IgD-negative memory B cell (primary cell): ENCODE results near the gene HDLBP. TPM values are rescaled to one million over a fixed set of nuclear protein-coding genes. Genes with fewer than 3 reads are reported as not detected.

Experiments used
- H3K27ac Mint-ChIP-seq, 3 donors: one replicate each; pipeline ENCODE4 v1.8.0; 2020 to 2022; ENCODE audit warnings: mild to moderate bottlenecking in 3 of 3, mixed read lengths in 3 of 3, moderate library complexity in 1 of 3
- H3K27me3 Mint-ChIP-seq: one replicate; pipeline ENCODE4 v1.8.0; 2021; ENCODE audit warnings: mixed read lengths
- H3K36me3 Mint-ChIP-seq: one replicate; pipeline ENCODE4 v1.8.0; 2020; ENCODE audit warnings: mild to moderate bottlenecking, mixed read lengths
- H3K4me1 Mint-ChIP-seq, 3 donors: one replicate each; pipeline ENCODE4 v1.8.0; 2020 to 2022; ENCODE audit warnings: mixed read lengths in 3 of 3, mild to moderate bottlenecking in 1 of 3
- H3K4me3 Mint-ChIP-seq, 4 donors: one replicate each; pipeline ENCODE4 v1.8.0; 2020 to 2022; ENCODE audit warnings: mild to moderate bottlenecking in 4 of 4, mixed read lengths in 4 of 4, moderate library complexity in 3 of 4
- H3K9me3 Mint-ChIP-seq, 3 donors: one replicate each; pipeline ENCODE4 v1.8.0; 2020 to 2021; ENCODE audit warnings: mixed read lengths in 3 of 3, mild to moderate bottlenecking in 1 of 3
- polyA plus RNA-seq: library from polyadenylated mRNA; unstranded; fragments of 300-500 nt; fragmentation: Illumina TruSeq; gene quantifications from one replicate; pipeline ENCODE4 v1.2.3, GENCODE V29; 2021

Gene HDLBP
- polyA plus RNA-seq, 1 donor from 2014 or later = 55.3 TPM

DNA sequence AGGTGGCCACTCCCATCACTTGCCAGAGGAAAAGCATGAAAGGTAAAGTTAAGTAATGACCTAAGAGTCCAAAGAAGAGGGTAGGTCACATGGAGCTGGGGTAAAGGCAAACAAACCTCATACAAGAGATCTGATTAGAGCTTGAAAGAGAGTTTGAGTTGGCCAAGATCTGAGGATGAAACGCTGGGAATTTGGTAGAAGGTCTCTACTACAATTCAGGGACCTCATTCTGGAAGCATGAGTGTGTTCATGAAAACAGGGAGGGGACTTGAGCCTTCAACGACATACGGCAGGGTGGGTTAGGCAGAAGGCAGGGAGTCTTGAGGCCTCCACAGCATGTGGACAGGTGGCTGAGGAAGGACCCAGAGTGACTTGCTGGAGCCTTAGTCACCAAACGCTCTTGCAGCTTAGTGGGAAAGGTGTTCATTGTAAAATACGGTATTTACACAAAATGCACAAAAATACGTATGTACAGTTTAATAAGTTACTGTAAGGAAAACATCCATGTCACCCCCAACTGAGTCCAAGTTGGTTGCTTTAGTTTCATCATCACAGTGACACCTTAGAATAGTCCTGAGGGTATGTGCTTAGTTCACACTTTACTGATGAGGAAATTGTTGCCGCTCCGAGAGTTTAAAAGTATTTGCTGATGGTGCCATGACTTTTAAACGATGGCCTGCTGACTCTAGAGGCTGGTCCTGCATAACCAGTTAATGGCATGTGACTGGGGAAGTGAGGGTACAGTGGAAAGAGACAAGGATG, 35.6 kb upstream of the HDLBP start:
- Mint-ChIP-seq H3K4me1 (peaks cover 0 to 2% (median 0%) of the 10 kb centered on the region in 3 donors), H3K36me3 (peaks cover 4% of the 10 kb centered on the region), H3K27me3 (no peaks in the 10 kb centered on the region), H3K9me3 (no peaks in the 10 kb centered on the region), H3K27ac (no peak overlapping the region), H3K4me3 (no peak overlapping the region)

DNA sequence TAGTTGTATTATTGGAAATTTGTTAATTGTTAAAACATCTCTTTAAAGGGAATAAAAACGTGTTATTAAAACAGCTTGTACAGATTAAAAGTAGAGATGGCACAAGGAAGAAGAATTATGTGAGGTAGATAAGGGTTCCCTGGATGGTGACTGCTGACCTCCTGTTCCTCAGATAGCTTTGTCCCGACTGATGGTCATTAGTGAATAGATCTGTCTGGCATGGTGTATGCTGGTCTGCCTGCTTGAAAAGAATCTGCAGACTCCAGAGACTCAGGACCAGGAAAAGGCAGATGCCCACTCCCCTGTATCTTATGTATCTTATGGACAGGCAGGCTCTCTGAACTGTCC, 35.0 kb upstream of the HDLBP start:
- no peak overlapping the region for H3K4me3 Mint-ChIP-seq
- H3K4me1 Mint-ChIP-seq = peaks cover 0 to 2% (median 0%) of the 10 kb centered on the region in 3 donors
- H3K36me3 Mint-ChIP-seq = peaks cover 8% of the 10 kb centered on the region
- no peaks in the 10 kb centered on the region for H3K27me3 Mint-ChIP-seq
- H3K27ac Mint-ChIP-seq = no peak overlapping the region
- H3K9me3 Mint-ChIP-seq = no peaks in the 10 kb centered on the region

- no peaks in the 10 kb centered on the region for H3K9me3 Mint-ChIP-seq
- H3K27me3 Mint-ChIP-seq = no peaks in the 10 kb centered on the region
- H3K4me3 Mint-ChIP-seq = no peak overlapping the region
- peaks cover 8% of the 10 kb centered on the region for H3K36me3 Mint-ChIP-seq
- H3K4me1 Mint-ChIP-seq = peaks cover 0 to 2% (median 0%) of the 10 kb centered on the region in 3 donors
- H3K27ac Mint-ChIP-seq = peak overlapping the region in 1 of 3 donors; percentile 59
Measured at GRCh38 chr2:241349941-241350340, 34.5 kb upstream of the HDLBP start.

DNA sequence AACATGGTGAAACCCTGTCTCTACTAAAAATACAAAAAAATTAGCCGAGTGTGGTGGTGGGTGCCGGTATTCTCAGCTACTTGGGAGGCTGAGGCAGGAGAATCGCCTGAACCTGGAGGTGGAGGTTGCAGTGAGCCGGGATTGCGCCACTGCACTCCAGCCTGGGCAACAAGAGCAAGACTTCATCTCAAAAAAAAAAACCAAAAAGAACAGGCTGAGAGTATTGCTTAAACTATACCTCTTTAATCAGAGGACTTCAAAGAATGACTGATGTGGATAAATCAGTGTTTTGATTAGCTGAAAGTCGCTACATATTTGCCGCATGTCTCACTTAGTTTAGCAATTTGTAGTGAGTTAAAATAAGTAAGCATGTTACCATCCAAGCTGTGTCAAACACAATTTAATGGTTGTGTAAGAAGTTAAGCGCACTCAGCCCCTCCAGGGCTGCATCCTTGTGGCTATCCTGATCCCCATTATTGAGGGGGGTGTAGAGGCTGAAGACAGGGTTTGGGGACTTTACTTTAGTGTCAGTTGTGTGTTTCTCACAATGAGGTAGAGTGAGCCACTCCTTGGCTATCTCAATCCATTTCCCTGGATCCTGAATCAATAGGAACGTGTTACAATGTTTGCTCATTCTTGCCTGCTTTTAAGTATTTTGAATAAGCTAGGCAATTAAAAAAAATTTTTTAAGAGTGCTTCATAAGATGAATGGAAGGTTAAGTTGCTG, 29.6 kb upstream of the HDLBP start:
- no peak overlapping the region for H3K4me3 Mint-ChIP-seq

GRCh38 chr2:241340631-241341163, 25.2 kb upstream of the HDLBP start:
- Mint-ChIP-seq H3K4me1 (peaks cover 11 to 24% (median 18%) of the 10 kb centered on the region in 3 donors), H3K4me3 (peak overlapping the region in 1 of 4 donors; percentile 76), H3K27ac (peak overlapping the region in 1 of 3 donors; percentile 16), H3K9me3 (peaks cover 0 to 1% (median 0%) of the 10 kb centered on the region in 3 donors), H3K27me3 (no peaks in the 10 kb centered on the region), H3K36me3 (peaks cover 6% of the 10 kb centered on the region)

More for the DNA sequence above, 29.6 kb upstream of the HDLBP start:
- H3K9me3 Mint-ChIP-seq = peaks cover 0 to 1% (median 0%) of the 10 kb centered on the region in 3 donors
- peaks cover 3% of the 10 kb centered on the region for H3K36me3 Mint-ChIP-seq
- H3K27me3 Mint-ChIP-seq = no peaks in the 10 kb centered on the region
- no peak overlapping the region for H3K27ac Mint-ChIP-seq
- H3K4me1 Mint-ChIP-seq = peaks cover 4 to 10% (median 8%) of the 10 kb centered on the region in 3 donors

DNA sequence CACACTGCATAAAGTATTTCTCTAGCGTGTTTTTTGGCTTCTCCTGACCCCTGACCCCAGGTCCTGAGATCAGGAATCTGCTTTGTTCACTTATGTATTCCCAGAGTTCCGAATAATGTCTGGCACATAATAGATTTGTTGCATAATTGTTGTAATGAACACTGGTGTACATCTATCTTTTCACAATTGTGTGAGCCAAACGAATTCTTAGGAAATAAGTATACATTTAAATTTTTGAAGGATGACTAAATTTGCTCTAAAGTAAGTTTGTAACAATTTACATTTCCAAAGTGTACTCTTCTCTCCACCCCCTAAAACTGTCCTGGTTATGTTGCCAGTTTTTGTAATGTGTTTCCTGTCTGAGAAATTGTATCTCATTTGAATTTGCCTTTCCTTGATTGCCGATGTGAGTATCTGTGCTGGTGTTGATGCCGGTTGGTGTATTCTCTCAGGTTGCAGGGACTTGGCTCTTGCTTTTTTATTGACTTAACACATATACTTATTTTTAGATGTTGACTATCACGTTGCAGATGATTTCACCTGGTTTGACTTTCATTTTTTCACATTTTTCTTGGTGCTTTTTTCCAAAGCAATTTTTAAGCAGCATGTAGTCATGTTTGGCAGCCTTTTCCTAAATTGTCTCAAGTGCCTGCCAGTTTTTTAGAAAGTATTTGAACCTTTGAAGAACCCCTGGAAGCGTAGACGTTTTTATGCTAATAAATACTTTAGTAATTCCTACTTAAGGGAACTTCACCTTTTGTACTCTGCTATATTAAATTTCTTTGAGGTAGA, 24.6 kb upstream of the HDLBP start:
- Mint-ChIP-seq H3K4me3 (no peak overlapping the region), H3K9me3 (peaks cover 0 to 1% (median 0%) of the 10 kb centered on the region in 3 donors), H3K27me3 (no peaks in the 10 kb centered on the region), H3K27ac (peak overlapping the region in 1 of 3 donors; percentile 16), H3K4me1 (peaks cover 12 to 25% (median 18%) of the 10 kb centered on the region in 3 donors), H3K36me3 (peaks cover 5% of the 10 kb centered on the region)

GRCh38 chr2:241334813-241335212, 19.3 kb upstream of the HDLBP start:
- no peaks in the 10 kb centered on the region for H3K27me3 Mint-ChIP-seq
- peaks cover 7% of the 10 kb centered on the region for H3K36me3 Mint-ChIP-seq
- peaks cover 7 to 13% (median 12%) of the 10 kb centered on the region in 3 donors for H3K4me1 Mint-ChIP-seq
- peak overlapping the region in 2 of 3 donors; percentile 3 to 16 for H3K27ac Mint-ChIP-seq
- no peaks in the 10 kb centered on the region for H3K9me3 Mint-ChIP-seq
- H3K4me3 Mint-ChIP-seq = no peak overlapping the region

- H3K36me3 Mint-ChIP-seq = peaks cover 10% of the 10 kb centered on the region
- no peak overlapping the region for H3K4me3 Mint-ChIP-seq
- no peak overlapping the region for H3K27ac Mint-ChIP-seq
- peaks cover 0 to 8% (median 3%) of the 10 kb centered on the region in 3 donors for H3K4me1 Mint-ChIP-seq
- no peaks in the 10 kb centered on the region for H3K9me3 Mint-ChIP-seq
- no peaks in the 10 kb centered on the region for H3K27me3 Mint-ChIP-seq
Measured at GRCh38 chr2:241330616-241330981, 15.1 kb upstream of the HDLBP start.

GRCh38 chr2:241329669-241330615, 14.5 kb upstream of the HDLBP start:
- Mint-ChIP-seq H3K27me3 (peaks cover 1% of the 10 kb centered on the region), H3K9me3 (no peaks in the 10 kb centered on the region), H3K36me3 (peaks cover 10% of the 10 kb centered on the region), H3K27ac (peak overlapping the region in 1 of 3 donors; percentile 83), H3K4me3 (no peak overlapping the region), H3K4me1 (peaks cover 3 to 14% (median 6%) of the 10 kb centered on the region in 3 donors)

DNA sequence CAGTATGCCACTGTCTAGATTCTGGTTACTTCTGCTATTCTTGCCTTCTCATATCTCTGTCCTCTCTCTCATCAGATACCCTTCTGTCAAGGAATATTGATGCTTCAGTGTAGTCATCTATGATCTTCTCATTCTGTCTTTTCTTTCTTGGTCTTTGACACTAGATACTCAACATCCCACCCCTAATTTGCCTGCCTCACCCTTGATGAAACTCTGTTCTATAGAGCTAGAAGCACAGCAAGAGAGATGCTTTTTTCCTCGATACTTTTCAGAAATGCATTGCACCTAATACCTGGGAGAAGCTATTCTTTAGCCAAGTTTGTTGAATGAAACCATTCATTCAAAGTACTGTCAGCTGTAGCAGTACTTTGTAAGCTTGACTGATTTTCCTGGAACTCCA, 9.8 kb upstream of the HDLBP start:
- Mint-ChIP-seq H3K27me3 (peaks cover 1% of the 10 kb centered on the region), H3K27ac (peak overlapping the region in 1 of 3 donors; percentile 39), H3K4me1 (peaks cover 34 to 46% (median 35%) of the 10 kb centered on the region in 3 donors), H3K9me3 (no peaks in the 10 kb centered on the region), H3K4me3 (no peak overlapping the region), H3K36me3 (peaks cover 12% of the 10 kb centered on the region)

- Mint-ChIP-seq H3K9me3 (no peaks in the 10 kb centered on the region), H3K4me3 (peak overlapping the region; percentile 4 to 83 (median 64)), H3K36me3 (peaks cover 12% of the 10 kb centered on the region), H3K4me1 (peaks cover 36 to 51% (median 39%) of the 10 kb centered on the region in 3 donors), H3K27me3 (peaks cover 1% of the 10 kb centered on the region), H3K27ac (peak overlapping the region in 2 of 3 donors; percentile 40 to 78)
Measured at GRCh38 chr2:241324775-241325174, 9.3 kb upstream of the HDLBP start.

DNA sequence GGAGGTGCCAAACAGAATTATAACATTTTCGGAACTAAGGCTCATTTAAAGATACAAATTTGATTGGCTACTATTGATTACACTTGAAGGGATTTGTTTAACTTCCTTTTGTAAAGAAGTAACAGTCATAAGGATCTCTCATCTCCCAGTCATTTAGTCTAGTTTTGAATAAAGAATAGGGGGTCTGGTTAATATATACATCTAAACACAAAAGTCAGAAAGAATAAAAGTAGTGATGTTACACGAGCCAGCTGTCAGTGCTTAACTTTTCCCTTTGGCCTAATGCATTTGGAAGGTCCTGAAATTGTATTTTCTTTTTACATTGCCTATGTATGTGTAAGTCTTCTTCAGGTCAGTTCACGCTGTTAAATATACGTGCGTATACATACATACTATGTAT, 8.3 kb upstream of the HDLBP start:
- peaks cover 14% of the 10 kb centered on the region for H3K36me3 Mint-ChIP-seq
- peaks cover 41 to 53% (median 44%) of the 10 kb centered on the region in 3 donors for H3K4me1 Mint-ChIP-seq
- no peaks in the 10 kb centered on the region for H3K9me3 Mint-ChIP-seq
- peaks cover 1% of the 10 kb centered on the region for H3K27me3 Mint-ChIP-seq
- H3K4me3 Mint-ChIP-seq = peak overlapping the region in 1 of 4 donors; percentile 5
- H3K27ac Mint-ChIP-seq = peak overlapping the region in 1 of 3 donors; percentile 1

DNA sequence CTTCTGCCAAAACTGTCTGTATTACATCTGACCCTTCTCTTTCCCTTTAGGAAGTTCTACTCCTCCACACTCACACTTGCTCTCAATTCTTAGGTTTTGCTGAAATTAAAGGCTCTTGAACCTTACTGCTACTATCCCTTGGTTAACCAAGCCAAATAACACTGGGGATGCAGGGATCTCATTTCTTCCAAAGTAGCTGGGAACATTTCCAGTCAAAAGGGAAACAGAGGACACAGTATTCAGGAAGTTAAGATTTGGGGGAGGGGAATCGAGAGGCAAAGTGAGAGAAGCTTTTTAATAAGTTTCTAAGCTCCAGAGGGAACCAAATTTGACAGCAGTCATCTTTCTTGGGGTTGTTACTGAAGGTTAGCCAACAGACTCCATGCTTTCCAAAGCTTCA, 6.4 kb upstream of the HDLBP start:
- H3K36me3 Mint-ChIP-seq = peaks cover 9% of the 10 kb centered on the region
- peaks cover 52 to 63% (median 60%) of the 10 kb centered on the region in 3 donors for H3K4me1 Mint-ChIP-seq
- peak overlapping the region; percentile 3 to 75 (median 31) for H3K27ac Mint-ChIP-seq
- peak overlapping the region in 2 of 4 donors; percentile 58 to 64 for H3K4me3 Mint-ChIP-seq
- no peaks in the 10 kb centered on the region for H3K9me3 Mint-ChIP-seq
- H3K27me3 Mint-ChIP-seq = peaks cover 1% of the 10 kb centered on the region
